Ectodermal cell (in vitro differentiated cells): Measurements from ENCODE around the gene VSIG10L2.

ENCODE experiments used
- H3K27ac ChIP-seq: 2 replicates; pipeline ENCODE4 v1.7.0; 2013; ENCODE audit warnings: mild to moderate bottlenecking, low read depth, low read length; ENCODE audit not compliant: insufficient read depth, poor library complexity, severe bottlenecking
- H3K27me3 ChIP-seq: 2 replicates; pipeline ENCODE4 v1.7.0; 2013; ENCODE audit warnings: mild to moderate bottlenecking, low read length; ENCODE audit not compliant: insufficient read depth, control insufficient read depth, poor library complexity, severe bottlenecking
- H3K36me3 ChIP-seq: one replicate; pipeline ENCODE4 v1.7.0; 2013; ENCODE audit warnings: low read length; ENCODE audit not compliant: control insufficient read depth, insufficient read depth
- H3K4me1 ChIP-seq: one replicate; pipeline ENCODE4 v1.7.0; 2013; ENCODE audit warnings: low read length; ENCODE audit not compliant: control insufficient read depth, insufficient read depth
- H3K4me3 ChIP-seq: 2 replicates; pipeline ENCODE4 v1.7.0; 2013; ENCODE audit warnings: low read depth, low read length, control low read depth; ENCODE audit not compliant: insufficient read depth
- H3K9me3 ChIP-seq: 2 replicates; pipeline ENCODE4 v1.7.0; 2013; ENCODE audit warnings: mild to moderate bottlenecking, low read length, moderate library complexity; ENCODE audit not compliant: control insufficient read depth
- WGBS, 2 experiments: methylation state at CpG; one replicate each; pipeline ENCODE4 v1.1.7; 2013; ENCODE audit warnings: missing lambda C conversion rate in 2 of 2; 5-methylcytosine and 5-hydroxymethylcytosine counted together

VSIG10L2 gene

GRCh38 chr11:125939081-125939521, 6.7 kb upstream of the VSIG10L2 start:
- WGBS, 2 experiments = 62 to 69% methylated on average over 4 of the region's 4 CpGs
- Histone ChIP-seq H3K9me3 (no peaks in the 10 kb centered on the region), H3K27ac (no peak overlapping the region), H3K4me1 (peaks cover 17% of the 10 kb centered on the region), H3K4me3 (no peak overlapping the region), H3K36me3 (no peaks in the 10 kb centered on the region), H3K27me3 (no peaks in the 10 kb centered on the region)

GRCh38 chr11:125940145-125940544, 5.7 kb upstream of the VSIG10L2 start:
- Histone ChIP-seq H3K4me1 (peaks cover 24% of the 10 kb centered on the region), H3K27me3 (no peaks in the 10 kb centered on the region), H3K4me3 (no peak overlapping the region), H3K9me3 (no peaks in the 10 kb centered on the region), H3K36me3 (no peaks in the 10 kb centered on the region), H3K27ac (no peak overlapping the region)
- 97% methylated on average over 4 of the region's 4 CpGs for WGBS, 2 experiments

GRCh38 chr11:125941267-125941618, 4.6 kb upstream of the VSIG10L2 start:
- Histone ChIP-seq H3K4me1 (peaks cover 24% of the 10 kb centered on the region), H3K4me3 (no peak overlapping the region), H3K27ac (no peak overlapping the region), H3K36me3 (no peaks in the 10 kb centered on the region), H3K27me3 (no peaks in the 10 kb centered on the region), H3K9me3 (no peaks in the 10 kb centered on the region)
- 90 to 91% methylated on average over 4 of the region's 4 CpGs for WGBS, 2 experiments

GRCh38 chr11:125941619-125942611, 3.9 kb upstream of the VSIG10L2 start:
- Histone ChIP-seq H3K4me3 (no peak overlapping the region), H3K27ac (no peak overlapping the region), H3K36me3 (no peaks in the 10 kb centered on the region), H3K4me1 (peaks cover 24% of the 10 kb centered on the region), H3K27me3 (no peaks in the 10 kb centered on the region), H3K9me3 (no peaks in the 10 kb centered on the region)
- 42% methylated on average over 20 of the region's 20 CpGs for WGBS, 2 experiments

GRCh38 chr11:125942771-125943428, 2.9 kb upstream of the VSIG10L2 start:
- H3K36me3 ChIP-seq = no peaks in the 10 kb centered on the region
- H3K27me3 ChIP-seq = no peaks in the 10 kb centered on the region
- WGBS, 2 experiments = 92 to 93% methylated on average over 12 of the region's 12 CpGs
- no peak overlapping the region for H3K27ac ChIP-seq
- no peak overlapping the region for H3K4me3 ChIP-seq
- peaks cover 24% of the 10 kb centered on the region for H3K4me1 ChIP-seq
- no peaks in the 10 kb centered on the region for H3K9me3 ChIP-seq

- Histone ChIP-seq H3K4me3 (no peak overlapping the region), H3K27ac (no peak overlapping the region), H3K27me3 (no peaks in the 10 kb centered on the region), H3K36me3 (no peaks in the 10 kb centered on the region), H3K9me3 (no peaks in the 10 kb centered on the region), H3K4me1 (peaks cover 20% of the 10 kb centered on the region)
- WGBS, 2 experiments = 87 to 88% methylated on average over 9 of the region's 9 CpGs
Observed at GRCh38 chr11:125943661-125944349, 2.0 kb upstream of the VSIG10L2 start.

GRCh38 chr11:125944350-125945010, 1.4 kb upstream of the VSIG10L2 start:
- H3K4me3 ChIP-seq = no peak overlapping the region

GRCh38 chr11:125945011-125945796, 640 bp upstream of the VSIG10L2 start:
- Histone ChIP-seq H3K9me3 (no peaks in the 10 kb centered on the region), H3K27me3 (no peaks in the 10 kb centered on the region), H3K27ac (no peak overlapping the region), H3K4me3 (no peak overlapping the region), H3K4me1 (peaks cover 13% of the 10 kb centered on the region), H3K36me3 (no peaks in the 10 kb centered on the region)
- 89 to 94% methylated on average over 15 of the region's 15 CpGs for WGBS, 2 experiments

More at GRCh38 chr11:125944350-125945010, 1.4 kb upstream of the VSIG10L2 start:
- Histone ChIP-seq H3K27ac (no peak overlapping the region), H3K4me1 (peaks cover 14% of the 10 kb centered on the region), H3K9me3 (no peaks in the 10 kb centered on the region), H3K36me3 (no peaks in the 10 kb centered on the region), H3K27me3 (no peaks in the 10 kb centered on the region)
- WGBS, 2 experiments = 87% methylated on average over 13 of the region's 13 CpGs

GRCh38 chr11:125946712-125947418, 1.0 kb downstream of the VSIG10L2 start:
- no peak overlapping the region for H3K4me3 ChIP-seq
- H3K27ac ChIP-seq = no peak overlapping the region
- no peaks in the 10 kb centered on the region for H3K9me3 ChIP-seq
- no peaks in the 10 kb centered on the region for H3K27me3 ChIP-seq
- 93 to 96% methylated on average over 14 of the region's 14 CpGs for WGBS, 2 experiments
- H3K36me3 ChIP-seq = no peaks in the 10 kb centered on the region
- peaks cover 14% of the 10 kb centered on the region for H3K4me1 ChIP-seq
